HepG2 (cell line): ENCODE measurements around the gene GRAP. TPM values are rescaled to one million over a fixed set of nuclear protein-coding genes. Genes with fewer than 3 reads are reported as not detected.

Source experiments
- KDM5B ChIP-seq: sonication (generic); formaldehyde crosslinking; IDR thresholded peaks from 2 replicates; pipeline ENCODE4 v1.4.0; 2020; ENCODE audit warnings: missing genetic modification reagents, mild to moderate bottlenecking, borderline replicate concordance
- NR2C2 ChIP-seq: sonication (generic); formaldehyde crosslinking; IDR thresholded peaks from 2 replicates; pipeline ENCODE4 v1.4.0; 2020; ENCODE audit warnings: missing genetic modification reagents, mild to moderate bottlenecking, moderate library complexity, borderline replicate concordance
- RORA ChIP-seq: sonication (generic); formaldehyde crosslinking; IDR thresholded peaks from 2 replicates; pipeline ENCODE4 v1.5.0; 2020; ENCODE audit warnings: mild to moderate bottlenecking, missing genetic modification reagents, moderate library complexity
- ZNF263 ChIP-seq: sonication (generic); formaldehyde crosslinking; IDR thresholded peaks from 2 replicates; pipeline ENCODE4 v1.4.0; 2020; ENCODE audit warnings: missing genetic modification reagents
- ZSCAN30 ChIP-seq: sonication (generic); formaldehyde crosslinking; IDR thresholded peaks from 2 replicates; pipeline ENCODE4 v1.5.0; 2020; ENCODE audit warnings: mild to moderate bottlenecking, missing genetic modification reagents
- polyA plus RNA-seq, 8 experiments: library from polyadenylated mRNA; depleted of rRNA in 3 of 8; stranded (reverse) in 7 of 8; unstranded in 1 of 8; fragments of >200 nt; fragmentation: Illumina TruSeq in 4 of 8; extraction: Trizol in 4 of 8; gene quantifications; 2 replicates each; pipeline versions ENCODE4 v1.2.1 to v1.2.3, GENCODE V29; 2011 to 2016; ENCODE audit warnings: low read depth in 4 of 8, missing spikeins in 1 of 8, mixed read lengths in 1 of 8; ENCODE audit not compliant: insufficient read depth in 1 of 8
- total RNA-seq, 5 experiments: library from RNA; depleted of rRNA; stranded (reverse); fragments of >200 nt; fragmentation: Illumina TruSeq; extraction: Trizol; gene quantifications; 2 replicates each; pipeline ENCODE4 v1.2.3, GENCODE V29; 2016; ENCODE audit warnings: low read depth in 1 of 5
- TF ChIP-seq, protein P1 (sequence below): sonication (generic); formaldehyde crosslinking; IDR thresholded peaks from 2 replicates; pipeline ENCODE4 v1.4.0; 2020; ENCODE audit warnings: mild to moderate bottlenecking, missing genetic modification reagents, borderline replicate concordance
- TF ChIP-seq, protein P2 (sequence below): sonication (generic); formaldehyde crosslinking; IDR thresholded peaks from 2 replicates; pipeline ENCODE4 v1.4.0; 2020; ENCODE audit warnings: missing genetic modification reagents, mild to moderate bottlenecking, borderline replicate concordance
- TF ChIP-seq, protein P3 (sequence below): sonication (generic); formaldehyde crosslinking; IDR thresholded peaks from 2 replicates; pipeline ENCODE4 v1.9.0; 2021; ENCODE audit warnings: mild to moderate bottlenecking, missing genetic modification reagents
- TF ChIP-seq, protein P4 (sequence below): sonication (generic); formaldehyde crosslinking; IDR thresholded peaks from 2 replicates; pipeline ENCODE4 v1.4.0; 2020; ENCODE audit warnings: missing genetic modification reagents, low read depth, mild to moderate bottlenecking, borderline replicate concordance
- TF ChIP-seq, protein P5 (sequence below): sonication (generic); formaldehyde crosslinking; IDR thresholded peaks from 2 replicates; pipeline ENCODE4 v1.4.0; 2020; ENCODE audit warnings: missing genetic modification reagents

Gene GRAP
- total and polyA plus RNA-seq, 2 of the 13 experiments (the other 11 are each of a cell fraction or from before 2014, with no cell fraction given): 0.77 to 1.7 TPM

DNA sequence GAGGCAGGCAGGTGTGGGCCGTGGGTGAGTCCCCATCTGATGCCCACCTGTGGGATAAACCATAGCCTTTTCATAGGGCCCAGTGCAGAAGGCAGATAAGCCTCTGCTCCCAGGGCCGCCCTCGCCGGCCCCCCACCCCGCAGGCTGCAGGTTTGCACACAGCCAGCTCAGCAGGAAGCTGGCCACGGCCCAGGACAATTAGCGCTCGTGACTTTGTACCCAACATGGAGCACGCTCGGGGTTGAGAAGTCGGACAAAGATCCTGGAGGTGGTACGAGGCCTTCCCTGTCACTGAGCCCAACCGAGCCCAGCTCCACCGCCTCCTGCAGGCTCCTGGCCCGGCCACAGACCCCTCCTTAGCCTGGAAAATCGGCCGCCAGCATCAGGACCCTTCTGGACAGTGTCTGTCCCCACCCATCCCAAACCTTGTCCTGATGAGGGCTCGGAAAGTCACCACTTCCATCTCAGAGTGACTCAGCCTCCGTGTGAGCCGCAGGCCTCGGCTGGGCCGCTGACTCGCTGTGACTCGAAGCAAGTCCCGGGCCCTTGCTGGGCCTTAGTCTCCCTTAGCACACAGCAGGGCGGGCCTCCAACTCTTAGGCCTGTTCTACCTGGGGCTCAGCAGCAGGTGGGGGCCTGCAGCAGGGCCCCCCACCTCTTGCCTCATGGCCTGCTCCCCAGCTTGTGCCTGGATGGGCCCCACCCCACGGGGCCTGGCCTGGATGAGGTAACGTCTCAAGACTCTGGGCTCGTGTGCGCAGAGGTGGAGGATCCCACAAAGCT is 64.9 kb downstream of the GRAP start (continued):
- TF ChIP-seq, protein P1, sequence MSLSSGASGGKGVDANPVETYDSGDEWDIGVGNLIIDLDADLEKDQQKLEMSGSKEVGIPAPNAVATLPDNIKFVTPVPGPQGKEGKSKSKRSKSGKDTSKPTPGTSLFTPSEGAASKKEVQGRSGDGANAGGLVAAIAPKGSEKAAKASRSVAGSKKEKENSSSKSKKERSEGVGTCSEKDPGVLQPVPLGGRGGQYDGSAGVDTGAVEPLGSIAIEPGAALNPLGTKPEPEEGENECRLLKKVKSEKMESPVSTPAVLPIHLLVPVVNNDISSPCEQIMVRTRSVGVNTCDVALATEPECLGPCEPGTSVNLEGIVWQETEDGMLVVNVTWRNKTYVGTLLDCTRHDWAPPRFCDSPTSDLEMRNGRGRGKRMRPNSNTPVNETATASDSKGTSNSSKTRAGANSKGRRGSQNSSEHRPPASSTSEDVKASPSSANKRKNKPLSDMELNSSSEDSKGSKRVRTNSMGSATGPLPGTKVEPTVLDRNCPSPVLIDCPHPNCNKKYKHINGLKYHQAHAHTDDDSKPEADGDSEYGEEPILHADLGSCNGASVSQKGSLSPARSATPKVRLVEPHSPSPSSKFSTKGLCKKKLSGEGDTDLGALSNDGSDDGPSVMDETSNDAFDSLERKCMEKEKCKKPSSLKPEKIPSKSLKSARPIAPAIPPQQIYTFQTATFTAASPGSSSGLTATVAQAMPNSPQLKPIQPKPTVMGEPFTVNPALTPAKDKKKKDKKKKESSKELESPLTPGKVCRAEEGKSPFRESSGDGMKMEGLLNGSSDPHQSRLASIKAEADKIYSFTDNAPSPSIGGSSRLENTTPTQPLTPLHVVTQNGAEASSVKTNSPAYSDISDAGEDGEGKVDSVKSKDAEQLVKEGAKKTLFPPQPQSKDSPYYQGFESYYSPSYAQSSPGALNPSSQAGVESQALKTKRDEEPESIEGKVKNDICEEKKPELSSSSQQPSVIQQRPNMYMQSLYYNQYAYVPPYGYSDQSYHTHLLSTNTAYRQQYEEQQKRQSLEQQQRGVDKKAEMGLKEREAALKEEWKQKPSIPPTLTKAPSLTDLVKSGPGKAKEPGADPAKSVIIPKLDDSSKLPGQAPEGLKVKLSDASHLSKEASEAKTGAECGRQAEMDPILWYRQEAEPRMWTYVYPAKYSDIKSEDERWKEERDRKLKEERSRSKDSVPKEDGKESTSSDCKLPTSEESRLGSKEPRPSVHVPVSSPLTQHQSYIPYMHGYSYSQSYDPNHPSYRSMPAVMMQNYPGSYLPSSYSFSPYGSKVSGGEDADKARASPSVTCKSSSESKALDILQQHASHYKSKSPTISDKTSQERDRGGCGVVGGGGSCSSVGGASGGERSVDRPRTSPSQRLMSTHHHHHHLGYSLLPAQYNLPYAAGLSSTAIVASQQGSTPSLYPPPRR: peak; percentile 75
- TF ChIP-seq RORA (CRISPR knock-in tag) (no peak), NR2C2 (CRISPR knock-in tag) (peak; percentile 40; the same call in 1 of the 2 replicates), ZNF263 (CRISPR knock-in tag) (no peak), ZSCAN30 (CRISPR knock-in tag) (no peak), KDM5B (CRISPR knock-in tag) (peak; percentile 58; the same call in 1 of the 2 replicates)
- TF ChIP-seq, protein P2, sequence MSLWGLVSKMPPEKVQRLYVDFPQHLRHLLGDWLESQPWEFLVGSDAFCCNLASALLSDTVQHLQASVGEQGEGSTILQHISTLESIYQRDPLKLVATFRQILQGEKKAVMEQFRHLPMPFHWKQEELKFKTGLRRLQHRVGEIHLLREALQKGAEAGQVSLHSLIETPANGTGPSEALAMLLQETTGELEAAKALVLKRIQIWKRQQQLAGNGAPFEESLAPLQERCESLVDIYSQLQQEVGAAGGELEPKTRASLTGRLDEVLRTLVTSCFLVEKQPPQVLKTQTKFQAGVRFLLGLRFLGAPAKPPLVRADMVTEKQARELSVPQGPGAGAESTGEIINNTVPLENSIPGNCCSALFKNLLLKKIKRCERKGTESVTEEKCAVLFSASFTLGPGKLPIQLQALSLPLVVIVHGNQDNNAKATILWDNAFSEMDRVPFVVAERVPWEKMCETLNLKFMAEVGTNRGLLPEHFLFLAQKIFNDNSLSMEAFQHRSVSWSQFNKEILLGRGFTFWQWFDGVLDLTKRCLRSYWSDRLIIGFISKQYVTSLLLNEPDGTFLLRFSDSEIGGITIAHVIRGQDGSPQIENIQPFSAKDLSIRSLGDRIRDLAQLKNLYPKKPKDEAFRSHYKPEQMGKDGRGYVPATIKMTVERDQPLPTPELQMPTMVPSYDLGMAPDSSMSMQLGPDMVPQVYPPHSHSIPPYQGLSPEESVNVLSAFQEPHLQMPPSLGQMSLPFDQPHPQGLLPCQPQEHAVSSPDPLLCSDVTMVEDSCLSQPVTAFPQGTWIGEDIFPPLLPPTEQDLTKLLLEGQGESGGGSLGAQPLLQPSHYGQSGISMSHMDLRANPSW (CRISPR knock-in tag): no peak
- TF ChIP-seq, protein P3, sequence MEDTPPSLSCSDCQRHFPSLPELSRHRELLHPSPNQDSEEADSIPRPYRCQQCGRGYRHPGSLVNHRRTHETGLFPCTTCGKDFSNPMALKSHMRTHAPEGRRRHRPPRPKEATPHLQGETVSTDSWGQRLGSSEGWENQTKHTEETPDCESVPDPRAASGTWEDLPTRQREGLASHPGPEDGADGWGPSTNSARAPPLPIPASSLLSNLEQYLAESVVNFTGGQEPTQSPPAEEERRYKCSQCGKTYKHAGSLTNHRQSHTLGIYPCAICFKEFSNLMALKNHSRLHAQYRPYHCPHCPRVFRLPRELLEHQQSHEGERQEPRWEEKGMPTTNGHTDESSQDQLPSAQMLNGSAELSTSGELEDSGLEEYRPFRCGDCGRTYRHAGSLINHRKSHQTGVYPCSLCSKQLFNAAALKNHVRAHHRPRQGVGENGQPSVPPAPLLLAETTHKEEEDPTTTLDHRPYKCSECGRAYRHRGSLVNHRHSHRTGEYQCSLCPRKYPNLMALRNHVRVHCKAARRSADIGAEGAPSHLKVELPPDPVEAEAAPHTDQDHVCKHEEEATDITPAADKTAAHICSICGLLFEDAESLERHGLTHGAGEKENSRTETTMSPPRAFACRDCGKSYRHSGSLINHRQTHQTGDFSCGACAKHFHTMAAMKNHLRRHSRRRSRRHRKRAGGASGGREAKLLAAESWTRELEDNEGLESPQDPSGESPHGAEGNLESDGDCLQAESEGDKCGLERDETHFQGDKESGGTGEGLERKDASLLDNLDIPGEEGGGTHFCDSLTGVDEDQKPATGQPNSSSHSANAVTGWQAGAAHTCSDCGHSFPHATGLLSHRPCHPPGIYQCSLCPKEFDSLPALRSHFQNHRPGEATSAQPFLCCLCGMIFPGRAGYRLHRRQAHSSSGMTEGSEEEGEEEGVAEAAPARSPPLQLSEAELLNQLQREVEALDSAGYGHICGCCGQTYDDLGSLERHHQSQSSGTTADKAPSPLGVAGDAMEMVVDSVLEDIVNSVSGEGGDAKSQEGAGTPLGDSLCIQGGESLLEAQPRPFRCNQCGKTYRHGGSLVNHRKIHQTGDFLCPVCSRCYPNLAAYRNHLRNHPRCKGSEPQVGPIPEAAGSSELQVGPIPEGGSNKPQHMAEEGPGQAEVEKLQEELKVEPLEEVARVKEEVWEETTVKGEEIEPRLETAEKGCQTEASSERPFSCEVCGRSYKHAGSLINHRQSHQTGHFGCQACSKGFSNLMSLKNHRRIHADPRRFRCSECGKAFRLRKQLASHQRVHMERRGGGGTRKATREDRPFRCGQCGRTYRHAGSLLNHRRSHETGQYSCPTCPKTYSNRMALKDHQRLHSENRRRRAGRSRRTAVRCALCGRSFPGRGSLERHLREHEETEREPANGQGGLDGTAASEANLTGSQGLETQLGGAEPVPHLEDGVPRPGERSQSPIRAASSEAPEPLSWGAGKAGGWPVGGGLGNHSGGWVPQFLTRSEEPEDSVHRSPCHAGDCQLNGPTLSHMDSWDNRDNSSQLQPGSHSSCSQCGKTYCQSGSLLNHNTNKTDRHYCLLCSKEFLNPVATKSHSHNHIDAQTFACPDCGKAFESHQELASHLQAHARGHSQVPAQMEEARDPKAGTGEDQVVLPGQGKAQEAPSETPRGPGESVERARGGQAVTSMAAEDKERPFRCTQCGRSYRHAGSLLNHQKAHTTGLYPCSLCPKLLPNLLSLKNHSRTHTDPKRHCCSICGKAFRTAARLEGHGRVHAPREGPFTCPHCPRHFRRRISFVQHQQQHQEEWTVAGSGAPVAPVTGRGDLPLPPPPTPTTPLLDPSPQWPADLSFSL (CRISPR knock-in tag): no peak
- TF ChIP-seq, protein P4, sequence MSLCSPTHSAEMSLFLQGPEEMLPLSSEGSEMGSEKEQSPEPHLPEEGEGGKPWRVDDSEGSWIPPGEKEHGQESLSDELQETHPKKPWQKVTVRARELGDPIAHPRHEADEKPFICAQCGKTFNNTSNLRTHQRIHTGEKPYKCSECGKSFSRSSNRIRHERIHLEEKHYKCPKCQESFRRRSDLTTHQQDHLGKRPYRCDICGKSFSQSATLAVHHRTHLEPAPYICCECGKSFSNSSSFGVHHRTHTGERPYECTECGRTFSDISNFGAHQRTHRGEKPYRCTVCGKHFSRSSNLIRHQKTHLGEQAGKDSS (CRISPR knock-in tag): peak; percentile 70; the same call in 1 of the 2 replicates
- TF ChIP-seq, protein P5, sequence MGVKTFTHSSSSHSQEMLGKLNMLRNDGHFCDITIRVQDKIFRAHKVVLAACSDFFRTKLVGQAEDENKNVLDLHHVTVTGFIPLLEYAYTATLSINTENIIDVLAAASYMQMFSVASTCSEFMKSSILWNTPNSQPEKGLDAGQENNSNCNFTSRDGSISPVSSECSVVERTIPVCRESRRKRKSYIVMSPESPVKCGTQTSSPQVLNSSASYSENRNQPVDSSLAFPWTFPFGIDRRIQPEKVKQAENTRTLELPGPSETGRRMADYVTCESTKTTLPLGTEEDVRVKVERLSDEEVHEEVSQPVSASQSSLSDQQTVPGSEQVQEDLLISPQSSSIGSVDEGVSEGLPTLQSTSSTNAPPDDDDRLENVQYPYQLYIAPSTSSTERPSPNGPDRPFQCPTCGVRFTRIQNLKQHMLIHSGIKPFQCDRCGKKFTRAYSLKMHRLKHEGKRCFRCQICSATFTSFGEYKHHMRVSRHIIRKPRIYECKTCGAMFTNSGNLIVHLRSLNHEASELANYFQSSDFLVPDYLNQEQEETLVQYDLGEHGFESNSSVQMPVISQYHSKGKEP: no peak
